Measurements from ENCODE around the gene CACNA2D4. TPM values are rescaled to one million over a fixed set of nuclear protein-coding genes. Genes with fewer than 3 reads are reported as not detected.

CACNA2D4 gene
- total and polyA plus RNA-seq, 2 experiments from 2014 or later: 0.23 TPM; not detected in 1

DNA sequence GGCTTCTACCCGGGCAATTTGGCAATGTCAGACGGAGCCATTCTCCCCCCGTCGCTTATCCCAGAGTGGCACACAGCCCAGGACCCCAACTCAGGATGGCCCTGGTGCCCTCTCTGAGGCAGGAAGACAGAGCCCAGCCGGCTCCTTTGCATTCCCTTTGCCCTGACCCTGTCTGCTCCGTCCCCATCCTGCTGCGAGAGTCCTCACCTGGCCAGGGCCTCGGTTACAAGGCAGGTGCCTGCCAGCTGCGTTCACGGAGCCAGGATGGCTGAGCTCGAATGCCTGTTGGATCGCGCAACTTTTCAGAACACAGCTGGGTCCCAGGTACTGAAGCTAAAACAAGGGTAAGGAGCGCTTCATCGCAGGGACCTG lies 79.5 kb downstream of the CACNA2D4 start:
- DNase-seq: no peak
- H3K4me1 ChIP-seq (ENCODE audit: insufficient read depth): no peaks in the 10 kb centered on the region
- H3K27ac ChIP-seq: no peak overlapping the region
- no peak overlapping the region for H2AFZ ChIP-seq
- no peak for TF ChIP-seq EZH2phosphoT487 (IDR thresholded peaks at IDR 0.05; ENCODE audit: insufficient read depth, low read depth)
- TF ChIP-seq EZH2 (IDR thresholded peaks at IDR 0.05; ENCODE audit: insufficient read depth, poor library complexity, severe bottlenecking): no peak
- no peaks in the 10 kb centered on the region for H3F3A ChIP-seq (ENCODE audit: insufficient read depth)
- no peaks in the 10 kb centered on the region for H3K9me3 ChIP-seq (ENCODE audit: low read depth)
- in situ Hi-C loops (cut with MboI): no loop called here
- no peaks in the 10 kb centered on the region for H3K36me3 ChIP-seq (ENCODE audit: low read depth)
- no peaks in the 10 kb centered on the region for H3K79me2 ChIP-seq (ENCODE audit: insufficient read depth)
- no peak overlapping the region for H3K4me3 ChIP-seq
- WGBS, 2 experiments (ENCODE audit: low coverage in 1 of 2, low lambda C conversion rate in 2 of 2, missing lambda C conversion rate in 2 of 2): 50 to 51% methylated on average over 14 to 15 of the region's 15 CpGs
- H3K9ac ChIP-seq: no peak overlapping the region
- H3K9me2 ChIP-seq (ENCODE audit: insufficient read depth): no peaks in the 10 kb centered on the region
- no peaks in the 10 kb centered on the region for H4K20me1 ChIP-seq (ENCODE audit: insufficient read depth)
- H3K4me2 ChIP-seq (ENCODE audit: unreplicated experiment): no peak overlapping the region
- H3K27me3 ChIP-seq (replicated peaks; ENCODE audit: insufficient read depth): peaks cover 50% of the 10 kb centered on the region

DNA sequence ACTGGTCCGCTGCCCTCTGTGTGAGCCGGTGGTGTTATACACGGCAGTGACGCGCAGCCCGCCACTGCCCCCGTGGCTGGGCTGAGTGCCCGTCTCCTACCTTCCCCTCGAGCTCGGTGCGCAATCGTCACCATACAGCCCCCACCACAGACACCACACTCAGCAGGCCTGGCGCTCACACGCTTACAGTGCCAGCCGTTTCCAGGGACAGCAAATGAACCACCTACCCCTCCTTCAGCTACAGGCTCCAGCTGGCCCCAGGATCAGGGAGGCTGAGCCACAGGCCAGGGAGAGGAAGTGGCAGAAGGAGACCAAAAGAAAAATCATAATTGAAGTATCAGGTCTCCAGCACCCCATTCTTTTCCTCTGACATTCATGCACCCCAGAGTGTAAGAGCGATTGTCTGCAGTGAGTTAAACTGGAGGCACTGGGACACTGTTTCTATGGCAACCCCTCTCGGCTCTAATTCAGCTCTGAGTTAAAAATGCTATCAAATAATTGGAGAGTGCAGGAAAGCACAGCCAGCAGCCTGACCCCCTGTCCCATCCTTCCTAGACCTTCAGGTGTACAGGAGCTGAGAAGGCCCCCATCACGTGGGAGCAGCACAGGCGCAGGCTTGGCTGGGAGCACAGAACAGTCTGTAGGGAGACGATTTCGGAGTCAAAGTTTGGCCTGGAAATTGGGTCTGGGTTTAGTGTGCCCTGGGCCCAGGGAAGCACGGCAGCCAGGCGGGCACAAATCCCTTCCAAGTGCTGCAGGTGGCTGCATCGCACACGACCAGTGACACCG lies 80.1 kb downstream of the CACNA2D4 start:
- H3K27ac ChIP-seq: no peak overlapping the region
- no peaks in the 10 kb centered on the region for H4K20me1 ChIP-seq (ENCODE audit: insufficient read depth)
- H3K9me3 ChIP-seq (ENCODE audit: low read depth): no peaks in the 10 kb centered on the region
- no peaks in the 10 kb centered on the region for H3F3A ChIP-seq (ENCODE audit: insufficient read depth)
- no peak overlapping the region for H2AFZ ChIP-seq
- no peak overlapping the region for H3K4me3 ChIP-seq
- H3K4me2 ChIP-seq (ENCODE audit: unreplicated experiment): no peak overlapping the region
- in situ Hi-C loops (cut with MboI): no loop called here
- no peak for DNase-seq
- 64 to 69% methylated on average over 25 to 26 of the region's 26 CpGs for WGBS, 2 experiments (ENCODE audit: low coverage in 1 of 2, low lambda C conversion rate in 2 of 2, missing lambda C conversion rate in 2 of 2)
- no peaks in the 10 kb centered on the region for H3K36me3 ChIP-seq (ENCODE audit: low read depth)
- no peak overlapping the region for H3K9ac ChIP-seq
- H3K9me2 ChIP-seq (ENCODE audit: insufficient read depth): no peaks in the 10 kb centered on the region
- H3K79me2 ChIP-seq (ENCODE audit: insufficient read depth): no peaks in the 10 kb centered on the region
- TF ChIP-seq EZH2phosphoT487 (IDR thresholded peaks at IDR 0.05; ENCODE audit: insufficient read depth, low read depth) (no peak), EZH2 (IDR thresholded peaks at IDR 0.05; ENCODE audit: insufficient read depth, poor library complexity, severe bottlenecking) (no peak)
- H3K4me1 ChIP-seq (ENCODE audit: insufficient read depth): no peaks in the 10 kb centered on the region
- peaks cover 44% of the 10 kb centered on the region for H3K27me3 ChIP-seq (replicated peaks; ENCODE audit: insufficient read depth)

DNA sequence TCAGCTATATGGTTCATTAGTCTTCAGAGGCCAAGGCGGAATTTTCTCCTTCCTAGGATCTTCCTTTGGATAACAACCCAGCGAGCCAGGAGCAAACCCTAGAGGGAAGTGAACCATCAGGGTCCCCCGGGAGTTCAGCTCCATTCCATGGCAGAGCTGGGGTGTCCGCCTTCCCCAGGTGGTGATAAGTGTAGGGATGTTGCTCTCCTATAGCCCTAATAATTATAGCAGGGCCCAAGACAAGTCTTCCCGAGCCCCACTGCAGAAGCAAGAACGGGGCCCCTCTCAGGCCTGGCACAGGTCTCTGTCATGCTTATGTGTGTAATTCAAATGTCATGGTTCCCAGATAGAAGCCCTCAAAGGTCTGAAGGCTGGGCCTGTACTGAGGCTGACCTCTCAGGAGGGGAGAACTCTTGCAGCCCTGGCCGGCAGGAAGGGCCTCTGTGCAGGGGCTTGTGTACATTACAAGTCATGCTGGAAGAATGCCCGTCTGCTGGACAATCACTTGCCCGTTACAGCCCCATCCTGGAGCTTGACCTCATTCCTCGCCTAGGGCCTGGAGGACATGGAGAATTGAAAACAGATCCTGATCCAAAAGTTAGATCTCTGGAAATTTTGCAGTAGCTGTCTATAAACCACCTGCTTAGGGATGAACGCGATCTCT lies 80.8 kb downstream of the CACNA2D4 start:
- Histone ChIP-seq H3K27me3 (replicated peaks; ENCODE audit: insufficient read depth) (peaks cover 40% of the 10 kb centered on the region), H3K4me1 (ENCODE audit: insufficient read depth) (no peaks in the 10 kb centered on the region)

DNA sequence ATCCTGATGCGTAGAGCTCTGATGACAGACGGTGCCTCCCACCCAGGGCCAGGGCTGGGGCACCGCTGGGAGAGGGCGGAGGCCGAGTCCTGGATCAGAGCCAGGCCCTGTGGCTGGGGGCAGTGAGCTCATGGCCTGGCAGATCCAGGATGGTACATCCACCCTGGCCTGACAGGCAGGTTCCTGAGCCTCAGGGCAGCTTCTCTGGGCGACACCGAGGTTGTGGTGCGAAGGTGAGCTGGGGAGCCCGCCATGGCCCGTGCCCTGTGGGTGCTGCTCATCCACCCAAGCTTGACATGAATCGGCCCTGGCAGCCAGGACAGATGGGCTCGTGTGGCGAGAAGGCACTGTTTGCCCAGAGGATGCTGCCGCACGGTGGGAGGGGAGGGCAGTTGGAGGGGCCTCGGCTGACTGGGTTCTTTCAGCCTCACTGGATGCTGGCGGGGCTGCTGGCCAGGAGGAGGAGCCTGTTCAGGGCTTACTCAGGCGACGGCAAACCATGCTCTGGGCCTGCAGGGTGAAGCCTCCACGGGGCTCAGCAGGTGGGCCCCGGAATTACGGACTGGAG lies 81.5 kb downstream of the CACNA2D4 start:
- no peak overlapping the region for H3K27ac ChIP-seq
- H3K27me3 ChIP-seq (replicated peaks; ENCODE audit: insufficient read depth): peaks cover 45% of the 10 kb centered on the region
- TF ChIP-seq EZH2 (IDR thresholded peaks at IDR 0.05; ENCODE audit: insufficient read depth, poor library complexity, severe bottlenecking) (no peak), EZH2phosphoT487 (IDR thresholded peaks at IDR 0.05; ENCODE audit: insufficient read depth, low read depth) (no peak)
- in situ Hi-C loops (cut with MboI): no loop called here
- H3K4me1 ChIP-seq (ENCODE audit: insufficient read depth): no peaks in the 10 kb centered on the region
- H3K79me2 ChIP-seq (ENCODE audit: insufficient read depth): no peaks in the 10 kb centered on the region
- H4K20me1 ChIP-seq (ENCODE audit: insufficient read depth): no peaks in the 10 kb centered on the region
- no peak overlapping the region for H3K4me3 ChIP-seq
- no peaks in the 10 kb centered on the region for H3K36me3 ChIP-seq (ENCODE audit: low read depth)
- H3K9me3 ChIP-seq (ENCODE audit: low read depth): no peaks in the 10 kb centered on the region
- WGBS, 2 experiments (ENCODE audit: low coverage in 1 of 2, low lambda C conversion rate in 2 of 2, missing lambda C conversion rate in 2 of 2): 47 to 55% methylated on average over 22 of the region's 22 CpGs
- H3K9me2 ChIP-seq (ENCODE audit: insufficient read depth): no peaks in the 10 kb centered on the region
- no peak overlapping the region for H2AFZ ChIP-seq
- no peak overlapping the region for H3K9ac ChIP-seq
- H3F3A ChIP-seq (ENCODE audit: insufficient read depth): no peaks in the 10 kb centered on the region
- no peak overlapping the region for H3K4me2 ChIP-seq (ENCODE audit: unreplicated experiment)
- no peak for DNase-seq

More for the DNA sequence above, 80.8 kb downstream of the CACNA2D4 start:
- Histone ChIP-seq H4K20me1 (ENCODE audit: insufficient read depth) (no peaks in the 10 kb centered on the region), H3K9me3 (ENCODE audit: low read depth) (no peaks in the 10 kb centered on the region), H3K9me2 (ENCODE audit: insufficient read depth) (no peaks in the 10 kb centered on the region), H3K9ac (no peak overlapping the region), H3K4me3 (no peak overlapping the region), H3K79me2 (ENCODE audit: insufficient read depth) (no peaks in the 10 kb centered on the region), H3K4me2 (ENCODE audit: unreplicated experiment) (no peak overlapping the region), H3K27ac (no peak overlapping the region), H2AFZ (no peak overlapping the region), H3F3A (ENCODE audit: insufficient read depth) (no peaks in the 10 kb centered on the region), H3K36me3 (ENCODE audit: low read depth) (no peaks in the 10 kb centered on the region)
- no peak for TF ChIP-seq EZH2 (IDR thresholded peaks at IDR 0.05; ENCODE audit: insufficient read depth, poor library complexity, severe bottlenecking)
- TF ChIP-seq EZH2phosphoT487 (IDR thresholded peaks at IDR 0.05; ENCODE audit: insufficient read depth, low read depth): no peak
- WGBS, 2 experiments (ENCODE audit: low coverage in 1 of 2, low lambda C conversion rate in 2 of 2, missing lambda C conversion rate in 2 of 2): 68 to 73% methylated on average over 12 of the region's 12 CpGs
- DNase-seq: no peak
- in situ Hi-C loops (cut with MboI): no loop called here
